GM23338 (cell line): ENCODE data around the gene VAT1. TPM values are rescaled to one million over a fixed set of nuclear protein-coding genes. Genes with fewer than 3 reads are reported as not detected.
A peak's percentile ranks its signal among the peaks of the same experiment; 100 is the strongest.

Experiments
- ATAC-seq: fragments of 200-7000 bp; cut with Tn5 transposase; 3 replicates; pipeline ENCODE4 v1.9.1; 2020
- DNase-seq: peaks from one replicate; pipeline ENCODE4 v3.0.0-alpha.2; 2015; ENCODE audit warnings: low spot score
- H2AFZ ChIP-seq: fragments of 200-600 bp; sonication (generic); 2 replicates; pipeline ENCODE4 v1.8.0; 2016; ENCODE audit warnings: antibody characterized with exemption, mild to moderate bottlenecking, moderate library complexity
- H3F3A ChIP-seq: fragments of 200-600 bp; sonication (generic); replicated peaks from 2 replicates; pipeline ENCODE4 v1.8.0; 2017; ENCODE audit warnings: antibody characterized with exemption, mixed run types, low read depth
- H3K27ac ChIP-seq: fragments of 200-600 bp; sonication (generic); 2 replicates; pipeline ENCODE4 v1.6.1; 2016; ENCODE audit warnings: low read depth
- H3K27me3 ChIP-seq: fragments of 200-600 bp; sonication (generic); 2 replicates; pipeline ENCODE4 v1.8.0; 2016; ENCODE audit warnings: mild to moderate bottlenecking, mixed run types, moderate library complexity; ENCODE audit not compliant: insufficient read depth
- H3K36me3 ChIP-seq: fragments of 200-600 bp; sonication (generic); 2 replicates; pipeline ENCODE4 v1.8.0; 2016; ENCODE audit warnings: mild to moderate bottlenecking; ENCODE audit not compliant: insufficient read depth
- H3K4me1 ChIP-seq: fragments of 200-600 bp; sonication (generic); 2 replicates; pipeline ENCODE4 v1.8.0; 2016; ENCODE audit warnings: mild to moderate bottlenecking, moderate library complexity; ENCODE audit not compliant: insufficient read depth
- H3K4me2 ChIP-seq: fragments of 200-600 bp; sonication (generic); 2 replicates; pipeline ENCODE4 v1.7.1; 2017; ENCODE audit warnings: mixed run types
- H3K4me3 ChIP-seq: fragments of 200-600 bp; sonication (generic); 2 replicates; pipeline ENCODE4 v1.6.1; 2016; ENCODE audit warnings: mixed run types
- H3K79me2 ChIP-seq: fragments of 200-600 bp; sonication (generic); replicated peaks from 2 replicates; pipeline ENCODE4 v1.8.0; 2017; ENCODE audit warnings: mild to moderate bottlenecking; ENCODE audit not compliant: insufficient read depth
- H3K9me2 ChIP-seq: fragments of 200-600 bp; sonication (generic); 2 replicates; pipeline ENCODE4 v1.8.0; 2017; ENCODE audit not compliant: insufficient read depth
- H4K20me1 ChIP-seq: fragments of 200-600 bp; sonication (generic); replicated peaks from 2 replicates; pipeline ENCODE4 v1.8.0; 2017; ENCODE audit warnings: mild to moderate bottlenecking; ENCODE audit not compliant: insufficient read depth
- H3K27ac Mint-ChIP-seq: 2 replicates; pipeline ENCODE4 v1.8.0; 2020; ENCODE audit warnings: inconsistent platforms, mild to moderate bottlenecking, moderate library complexity, mixed read lengths
- H3K27me3 Mint-ChIP-seq: 3 replicates; pipeline ENCODE4 v1.8.0; 2022; ENCODE audit warnings: low read depth, mild to moderate bottlenecking, moderate library complexity, mixed read lengths, inconsistent platforms; ENCODE audit not compliant: insufficient read depth, poor library complexity
- H3K36me3 Mint-ChIP-seq: 3 replicates; pipeline ENCODE4 v1.8.0; 2021; ENCODE audit warnings: low read depth, mild to moderate bottlenecking, inconsistent platforms, moderate library complexity, mixed read lengths
- H3K4me1 Mint-ChIP-seq: 3 replicates; pipeline ENCODE4 v1.8.0; 2020; ENCODE audit warnings: mild to moderate bottlenecking, inconsistent platforms, mixed read lengths
- H3K4me3 Mint-ChIP-seq: 3 replicates; pipeline ENCODE4 v1.8.0; 2021; ENCODE audit warnings: moderate library complexity, mild to moderate bottlenecking, inconsistent platforms, mixed read lengths
- H3K9me3 Mint-ChIP-seq: 3 replicates; pipeline ENCODE4 v1.8.0; 2020; ENCODE audit warnings: moderate library complexity, mild to moderate bottlenecking, inconsistent platforms, mixed read lengths
- CREB1 ChIP-seq: fragments of 250-450 bp; sonication (Bioruptor Pico); IDR thresholded peaks from 2 replicates; pipeline ENCODE4 v1.5.0; 2020; ENCODE audit warnings: low read depth, mild to moderate bottlenecking, moderate library complexity
- EZH2 ChIP-seq: fragments of 200-600 bp; sonication (generic); IDR thresholded peaks from one replicate; pipeline ENCODE4 v1.8.0; 2017; ENCODE audit warnings: antibody characterized with exemption, mild to moderate bottlenecking, low read depth; ENCODE audit not compliant: unreplicated experiment
- EZH2phosphoT487 ChIP-seq: fragments of 200-600 bp; sonication (generic); IDR thresholded peaks from one replicate; pipeline ENCODE4 v1.8.1; 2018; ENCODE audit warnings: antibody characterized with exemption; ENCODE audit not compliant: unreplicated experiment
- JUNB ChIP-seq: IDR thresholded peaks from one replicate; pipeline ENCODE4 v1.6.1; 2016; ENCODE audit warnings: antibody characterized with exemption; ENCODE audit not compliant: unreplicated experiment
- NANOG ChIP-seq: IDR thresholded peaks from 2 replicates; pipeline ENCODE4 v1.6.1; 2016; ENCODE audit warnings: antibody characterized with exemption, borderline replicate concordance
- POLR2AphosphoS5 ChIP-seq: IDR thresholded peaks from 2 replicates; pipeline ENCODE4 v1.6.1; 2016; ENCODE audit warnings: antibody characterized with exemption, low read depth
- STAT1 ChIP-seq: IDR thresholded peaks from one replicate; pipeline ENCODE4 v1.6.1; 2016; ENCODE audit warnings: antibody characterized with exemption; ENCODE audit not compliant: unreplicated experiment
- ZNF114 ChIP-seq: fragments of 250-450 bp; sonication (Bioruptor Pico); IDR thresholded peaks from 2 replicates; pipeline ENCODE4 v1.5.0; 2020; ENCODE audit warnings: mild to moderate bottlenecking, moderate library complexity
- ZNF331 ChIP-seq: fragments of 250-450 bp; sonication (Bioruptor Pico); IDR thresholded peaks from 2 replicates; pipeline ENCODE4 v1.5.0; 2020; ENCODE audit warnings: low read depth, mild to moderate bottlenecking, moderate library complexity
- polyA plus RNA-seq: library from polyadenylated mRNA; unstranded; fragments of >200 nt; fragmentation: Nextera tagmentation; extraction: Ambion mirVana; gene quantifications from 2 replicates; pipeline ENCODE4 v1.2.1, GENCODE V29; 2016
- total RNA-seq: library from RNA; depleted of rRNA; stranded (reverse); fragments of >200 nt; shearing (Covaris generic); gene quantifications from 2 replicates; pipeline ENCODE4 v1.2.3, GENCODE V29; 2014
- TF ChIP-seq, protein P1 (sequence below), 2 experiments: fragments of 200-600 bp in 1 of 2; sonication (generic) in 1 of 2; conservative IDR thresholded peaks; 2 replicates each; pipeline versions ENCODE4 v1.5.1 to v1.6.1; 2016 to 2017; ENCODE audit warnings: antibody characterized with exemption in 2 of 2, low read depth in 2 of 2, mild to moderate bottlenecking in 2 of 2, moderate library complexity in 1 of 2
- TF ChIP-seq, protein P2 (sequence below): IDR thresholded peaks from one replicate; pipeline ENCODE4 v1.6.1; 2018; ENCODE audit warnings: antibody characterized with exemption; ENCODE audit not compliant: unreplicated experiment
- TF ChIP-seq, protein P3 (sequence below): IDR thresholded peaks from 2 replicates; pipeline ENCODE4 v1.6.1; 2016; ENCODE audit warnings: antibody characterized with exemption

Gene VAT1
- total and polyA plus RNA-seq, 2 experiments from 2014 or later = 233 to 300 TPM

DNA sequence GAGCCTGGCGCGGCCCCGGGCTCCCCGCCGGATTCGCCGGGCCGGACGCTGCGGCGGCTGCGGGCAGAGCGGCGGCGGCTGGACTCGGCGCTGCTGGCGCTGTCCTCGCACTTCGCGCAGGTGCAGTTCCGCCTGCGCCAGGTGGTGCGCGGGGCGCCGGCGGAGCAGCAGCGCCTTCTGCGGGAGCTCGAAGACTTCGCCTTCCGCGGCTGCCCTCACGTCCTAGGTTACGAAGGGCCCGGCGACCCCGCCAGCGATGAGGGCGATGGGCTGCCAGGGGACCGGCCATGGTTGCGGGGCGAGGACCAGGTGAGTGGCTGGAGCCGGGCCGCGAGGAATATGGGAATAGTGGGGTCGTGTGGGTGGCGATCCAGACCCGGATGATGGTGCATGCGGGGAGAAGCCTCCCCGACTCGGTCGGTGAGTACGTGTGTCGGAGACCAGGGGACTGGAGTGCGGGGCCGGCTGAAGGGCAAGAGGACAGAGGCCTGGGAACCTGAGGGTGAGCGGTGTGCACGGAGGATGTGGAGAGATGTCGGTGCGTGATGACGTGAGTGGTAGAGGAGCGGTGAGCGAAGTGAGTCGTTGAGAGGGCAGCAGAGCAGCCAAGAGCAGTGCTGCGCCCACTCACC is 41.3 kb downstream of the VAT1 start:
- Mint-ChIP-seq H3K36me3 (peaks cover 13% of the 10 kb centered on the region; the same call in 2 of the 3 replicates), H3K4me1 (peaks cover 17% of the 10 kb centered on the region), H3K27me3 (peaks cover 18% of the 10 kb centered on the region), H3K9me3 (no peaks in the 10 kb centered on the region; the same call in 2 of the 3 replicates), H3K27ac (peak overlapping the region; percentile 82), H3K4me3 (peak overlapping the region; percentile 96)
- peaks cover 9% of the 10 kb centered on the region; the same call in 1 of the 2 replicates for H3F3A ChIP-seq
- H3K27ac ChIP-seq = peak overlapping the region; percentile 96
- TF ChIP-seq, protein P1, sequence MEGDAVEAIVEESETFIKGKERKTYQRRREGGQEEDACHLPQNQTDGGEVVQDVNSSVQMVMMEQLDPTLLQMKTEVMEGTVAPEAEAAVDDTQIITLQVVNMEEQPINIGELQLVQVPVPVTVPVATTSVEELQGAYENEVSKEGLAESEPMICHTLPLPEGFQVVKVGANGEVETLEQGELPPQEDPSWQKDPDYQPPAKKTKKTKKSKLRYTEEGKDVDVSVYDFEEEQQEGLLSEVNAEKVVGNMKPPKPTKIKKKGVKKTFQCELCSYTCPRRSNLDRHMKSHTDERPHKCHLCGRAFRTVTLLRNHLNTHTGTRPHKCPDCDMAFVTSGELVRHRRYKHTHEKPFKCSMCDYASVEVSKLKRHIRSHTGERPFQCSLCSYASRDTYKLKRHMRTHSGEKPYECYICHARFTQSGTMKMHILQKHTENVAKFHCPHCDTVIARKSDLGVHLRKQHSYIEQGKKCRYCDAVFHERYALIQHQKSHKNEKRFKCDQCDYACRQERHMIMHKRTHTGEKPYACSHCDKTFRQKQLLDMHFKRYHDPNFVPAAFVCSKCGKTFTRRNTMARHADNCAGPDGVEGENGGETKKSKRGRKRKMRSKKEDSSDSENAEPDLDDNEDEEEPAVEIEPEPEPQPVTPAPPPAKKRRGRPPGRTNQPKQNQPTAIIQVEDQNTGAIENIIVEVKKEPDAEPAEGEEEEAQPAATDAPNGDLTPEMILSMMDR (conservative IDR thresholded peaks at IDR 0.05; ENCODE audit: low read depth in 2 of 2) = peak; percentile 13 to 21; a peak in 2 of 4 replicates
- no peak for TF ChIP-seq STAT1
- peak; percentile 82 for TF ChIP-seq CREB1 (CRISPR knock-in tag)
- ATAC-seq (peak; percentile 83), DNase-seq (peak; percentile 82)
- peak overlapping the region; percentile 100 for H2AFZ ChIP-seq
- H3K4me1 ChIP-seq = peaks cover 16% of the 10 kb centered on the region
- H3K4me3 ChIP-seq = peak overlapping the region; percentile 92
- no peaks in the 10 kb centered on the region for H3K9me2 ChIP-seq
- H3K4me2 ChIP-seq = peak overlapping the region; percentile 96
- no peaks in the 10 kb centered on the region for H3K27me3 ChIP-seq
- H4K20me1 ChIP-seq = 0 out of 2 replicates have a peak, but pooled peaks cover 4% of the 10 kb centered on the region
- peaks cover 33% of the 10 kb centered on the region for H3K79me2 ChIP-seq
- H3K36me3 ChIP-seq = no peaks in the 10 kb centered on the region

DNA sequence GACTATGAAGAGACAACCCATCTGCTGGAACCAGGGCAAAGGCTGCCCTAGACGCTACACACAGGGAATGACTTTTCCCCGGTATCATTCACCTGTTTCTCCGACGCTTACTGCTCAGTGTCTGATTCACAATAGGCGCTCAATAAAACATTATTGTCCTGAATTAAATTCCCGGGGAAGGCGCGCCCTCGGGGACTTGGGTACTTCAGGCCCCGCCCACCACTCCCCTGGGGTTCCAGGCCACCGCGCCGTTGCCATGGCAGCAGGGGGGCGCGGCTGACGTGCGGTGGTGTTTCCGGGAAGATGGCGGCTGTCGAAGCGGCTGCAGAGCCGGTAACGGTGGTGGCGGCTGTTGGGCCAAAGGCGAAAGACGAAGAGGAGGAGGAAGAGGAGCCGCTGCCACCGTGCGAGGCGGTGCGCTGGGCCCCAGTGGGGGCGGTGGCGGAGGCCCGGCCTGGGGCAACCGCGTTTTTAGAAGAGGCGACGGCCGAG is 41.9 kb downstream of the VAT1 start, which contains the start of gene RUNDC1:
Gene RUNDC1 (plus strand): TSS at position 292 of the 492 bp plus-strand sequence. CDS start 12 bp downstream, at position 304.
- Histone ChIP-seq H4K20me1 (0 out of 2 replicates have a peak, but pooled peaks cover 4% of the 10 kb centered on the region), H3K4me1 (peaks cover 16% of the 10 kb centered on the region), H3K36me3 (no peaks in the 10 kb centered on the region), H3K27me3 (no peaks in the 10 kb centered on the region), H3F3A (peaks cover 9% of the 10 kb centered on the region; the same call in 1 of the 2 replicates), H3K4me2 (peak within 1 kb of the TSS; percentile 96), H3K27ac (peak within 1 kb of the TSS; percentile 96), H3K79me2 (peaks cover 33% of the 10 kb centered on the region), H2AFZ (peak within 1 kb of the TSS; percentile 100), H3K4me3 (peak within 1 kb of the TSS; percentile 92), H3K9me2 (no peaks in the 10 kb centered on the region)
- Mint-ChIP-seq H3K27me3 (peaks cover 18% of the 10 kb centered on the region), H3K4me3 (peak within 1 kb of the TSS; percentile 96), H3K9me3 (no peaks in the 10 kb centered on the region; the same call in 2 of the 3 replicates), H3K4me1 (peaks cover 17% of the 10 kb centered on the region), H3K36me3 (peaks cover 9% of the 10 kb centered on the region; the same call in 2 of the 3 replicates), H3K27ac (peak within 1 kb of the TSS; percentile 95)
- ATAC-seq (peak; percentile 77), DNase-seq (peak; percentile 97)
- TF ChIP-seq CREB1 (CRISPR knock-in tag) (peak; percentile 73), EZH2phosphoT487 (no peak), POLR2AphosphoS5 (peak; percentile 68), EZH2 (no peak), ZNF331 (CRISPR knock-in tag) (no peak), JUNB (no peak), NANOG (no peak), ZNF114 (no peak)
- TF ChIP-seq, protein P2, sequence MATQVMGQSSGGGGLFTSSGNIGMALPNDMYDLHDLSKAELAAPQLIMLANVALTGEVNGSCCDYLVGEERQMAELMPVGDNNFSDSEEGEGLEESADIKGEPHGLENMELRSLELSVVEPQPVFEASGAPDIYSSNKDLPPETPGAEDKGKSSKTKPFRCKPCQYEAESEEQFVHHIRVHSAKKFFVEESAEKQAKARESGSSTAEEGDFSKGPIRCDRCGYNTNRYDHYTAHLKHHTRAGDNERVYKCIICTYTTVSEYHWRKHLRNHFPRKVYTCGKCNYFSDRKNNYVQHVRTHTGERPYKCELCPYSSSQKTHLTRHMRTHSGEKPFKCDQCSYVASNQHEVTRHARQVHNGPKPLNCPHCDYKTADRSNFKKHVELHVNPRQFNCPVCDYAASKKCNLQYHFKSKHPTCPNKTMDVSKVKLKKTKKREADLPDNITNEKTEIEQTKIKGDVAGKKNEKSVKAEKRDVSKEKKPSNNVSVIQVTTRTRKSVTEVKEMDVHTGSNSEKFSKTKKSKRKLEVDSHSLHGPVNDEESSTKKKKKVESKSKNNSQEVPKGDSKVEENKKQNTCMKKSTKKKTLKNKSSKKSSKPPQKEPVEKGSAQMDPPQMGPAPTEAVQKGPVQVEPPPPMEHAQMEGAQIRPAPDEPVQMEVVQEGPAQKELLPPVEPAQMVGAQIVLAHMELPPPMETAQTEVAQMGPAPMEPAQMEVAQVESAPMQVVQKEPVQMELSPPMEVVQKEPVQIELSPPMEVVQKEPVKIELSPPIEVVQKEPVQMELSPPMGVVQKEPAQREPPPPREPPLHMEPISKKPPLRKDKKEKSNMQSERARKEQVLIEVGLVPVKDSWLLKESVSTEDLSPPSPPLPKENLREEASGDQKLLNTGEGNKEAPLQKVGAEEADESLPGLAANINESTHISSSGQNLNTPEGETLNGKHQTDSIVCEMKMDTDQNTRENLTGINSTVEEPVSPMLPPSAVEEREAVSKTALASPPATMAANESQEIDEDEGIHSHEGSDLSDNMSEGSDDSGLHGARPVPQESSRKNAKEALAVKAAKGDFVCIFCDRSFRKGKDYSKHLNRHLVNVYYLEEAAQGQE = no peak
- TF ChIP-seq, protein P3, sequence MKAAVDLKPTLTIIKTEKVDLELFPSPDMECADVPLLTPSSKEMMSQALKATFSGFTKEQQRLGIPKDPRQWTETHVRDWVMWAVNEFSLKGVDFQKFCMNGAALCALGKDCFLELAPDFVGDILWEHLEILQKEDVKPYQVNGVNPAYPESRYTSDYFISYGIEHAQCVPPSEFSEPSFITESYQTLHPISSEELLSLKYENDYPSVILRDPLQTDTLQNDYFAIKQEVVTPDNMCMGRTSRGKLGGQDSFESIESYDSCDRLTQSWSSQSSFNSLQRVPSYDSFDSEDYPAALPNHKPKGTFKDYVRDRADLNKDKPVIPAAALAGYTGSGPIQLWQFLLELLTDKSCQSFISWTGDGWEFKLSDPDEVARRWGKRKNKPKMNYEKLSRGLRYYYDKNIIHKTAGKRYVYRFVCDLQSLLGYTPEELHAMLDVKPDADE = no peak
